ENCODE measurements around the gene PDZD11.
"Not testable (repeated sequence)": the region's sequence is repeated elsewhere in the genome, so short reads cannot be mapped to it uniquely, and the experiment has no call there.

The PDZD11 gene

GRCh38 chrX:70255452-70255851 is 34.3 kb downstream of the PDZD11 start:
- no peak for DNase-seq

- DNase-seq, result no peak
These were observed 34.8 kb downstream of the PDZD11 start for GRCh38 chrX:70254909-70255308.

DNA sequence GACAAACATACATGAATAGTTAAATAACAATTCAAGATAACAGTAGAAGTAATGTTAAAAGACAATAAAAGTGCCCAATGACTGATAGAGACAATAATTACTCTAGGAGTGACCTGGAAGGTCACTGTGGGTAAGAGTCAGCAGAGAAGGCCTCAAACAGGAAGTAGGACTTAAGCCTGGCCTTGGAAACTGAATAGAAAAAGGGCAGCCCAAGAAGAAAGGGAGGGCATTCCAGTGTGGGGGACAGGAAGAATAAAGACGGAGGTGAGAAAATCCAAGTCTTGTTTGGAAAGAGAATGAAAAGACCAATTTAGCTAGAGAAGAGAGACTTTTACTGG is 35.7 kb downstream of the PDZD11 start:
- DNase-seq, result no peak

DNA sequence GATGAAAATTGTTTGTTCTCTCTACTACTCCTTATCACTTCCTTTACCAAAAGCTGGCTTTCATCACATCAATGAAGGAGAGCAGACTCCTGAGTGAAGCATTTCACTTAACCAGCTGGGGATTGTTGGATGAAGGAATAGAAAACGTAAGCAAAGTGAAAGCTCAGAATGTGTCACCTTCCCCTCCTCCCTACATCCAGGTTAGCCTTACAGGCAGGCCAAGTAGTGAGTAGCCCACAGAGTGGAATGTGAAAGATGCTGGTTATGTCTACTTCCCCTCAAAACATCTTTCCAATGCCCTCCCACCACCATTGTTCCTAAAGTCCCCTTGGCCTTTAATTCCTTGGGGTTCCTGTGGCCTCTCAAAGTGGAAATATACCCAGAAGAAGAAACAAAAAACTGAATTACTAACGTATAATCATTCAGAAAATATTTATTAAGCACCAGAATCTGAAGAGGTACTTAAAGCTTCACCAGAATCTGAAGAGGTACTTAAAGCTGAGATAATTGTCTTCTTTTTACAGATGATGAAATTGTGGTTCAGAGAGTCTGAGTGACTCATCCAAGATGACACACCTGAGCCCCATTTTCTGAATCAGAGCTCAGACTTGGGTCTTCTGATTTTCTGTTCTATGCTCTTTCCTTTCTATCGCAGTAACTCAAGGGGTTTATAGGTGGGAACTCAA is 36.2 kb downstream of the PDZD11 start:
- no peak for DNase-seq

- no peak for DNase-seq
These were observed 37.2 kb downstream of the PDZD11 start for GRCh38 chrX:70252491-70252890.

- no peak for DNase-seq
These were observed 42.5 kb downstream of the PDZD11 start for GRCh38 chrX:70247252-70247651.

GRCh38 chrX:70244881-70245280 is 44.8 kb downstream of the PDZD11 start:
- DNase-seq, result no peak

DNA sequence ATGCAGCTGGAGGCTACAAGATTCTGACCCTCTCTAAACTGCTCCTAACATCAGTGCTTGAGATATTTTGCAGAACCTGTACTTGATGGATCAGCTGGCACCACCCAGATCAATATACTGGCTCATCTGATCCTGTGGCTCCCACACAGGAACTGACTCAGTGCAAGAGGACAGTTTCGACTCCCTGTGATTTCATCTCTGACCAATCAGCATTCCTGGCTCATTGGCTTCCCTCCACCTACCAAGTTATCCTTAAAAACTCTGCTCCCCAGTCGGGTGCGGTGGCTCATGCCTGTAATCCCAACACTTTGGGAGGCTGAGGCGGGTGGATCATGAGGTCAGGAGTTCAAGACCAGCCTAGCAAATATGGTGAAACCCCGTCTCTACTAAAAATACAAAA is 46.1 kb downstream of the PDZD11 start:
- not testable (repeated sequence) for DNase-seq

DNA sequence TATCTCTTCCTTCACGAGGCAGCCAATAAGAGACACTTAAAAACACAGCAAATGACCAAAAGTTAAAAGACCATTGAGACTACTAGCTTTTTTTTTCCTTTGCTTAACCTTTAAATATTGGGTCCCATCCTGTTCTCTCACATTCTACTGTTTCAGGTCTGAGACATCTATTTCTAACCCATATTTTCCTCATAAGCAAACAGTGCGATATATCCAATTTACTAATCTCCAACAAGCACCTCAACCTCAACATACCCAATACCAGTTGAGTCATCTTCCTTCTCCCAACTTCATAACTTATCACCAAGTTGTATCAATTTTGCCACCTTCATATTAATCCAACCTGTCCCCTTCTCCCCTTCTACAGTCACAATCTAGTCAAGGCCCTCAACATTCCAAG is 48.2 kb downstream of the PDZD11 start:
- no peak for DNase-seq

DNA sequence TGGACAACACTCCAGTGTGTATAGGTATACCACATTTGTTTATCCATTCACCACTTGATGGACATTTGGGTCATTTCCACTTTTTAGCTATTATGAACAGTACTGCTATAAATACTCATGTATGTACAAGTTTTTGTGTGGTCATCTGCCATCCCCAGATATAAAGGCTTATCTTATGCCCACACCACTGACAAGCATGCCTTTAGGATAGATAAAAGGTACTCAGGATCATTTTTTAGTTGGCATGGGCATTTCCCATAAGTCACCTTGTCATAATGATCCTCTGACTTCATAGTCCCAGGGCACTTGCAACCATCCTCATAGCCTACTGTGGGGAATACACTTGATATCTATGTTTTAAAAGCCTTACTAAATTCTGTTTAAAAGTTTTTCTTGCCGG is 49.0 kb downstream of the PDZD11 start:
- DNase-seq, result no peak

All from NCI-H774 (cell line).